Body of pancreas (tissue), 4 donors: Measurements from ENCODE around the gene IGFL4. TPM values are rescaled to one million over a fixed set of nuclear protein-coding genes. Genes with fewer than 3 reads are reported as not detected.

Source experiments
- ATAC-seq: fragments of 150-250 bp; one replicate; pipeline ENCODE4 v1.9.1; 2016
- DNase-seq, 4 donors: peaks; one replicate each; pipeline ENCODE4 v3.0.0-alpha.2; 2019
- H3K27ac ChIP-seq, 4 donors: fragments of 200-600 bp; sonication (generic); 1 replicate in 3 of 4; 2 replicates in 1 of 4; pipeline versions ENCODE4 v1.5.1 to v1.6.1; 2016 to 2019; ENCODE audit warnings: mild to moderate bottlenecking in 1 of 4, mixed read lengths in 1 of 4, moderate library complexity in 1 of 4
- H3K27me3 ChIP-seq, 2 donors: fragments of 200-600 bp; sonication (generic); one replicate each; pipeline ENCODE4 v1.6.0; 2016; ENCODE audit warnings: mild to moderate bottlenecking in 1 of 2
- H3K36me3 ChIP-seq, 2 donors: fragments of 200-600 bp; sonication (generic); replicated peaks in 1 of 2; 2 replicates each; pipeline ENCODE4 v1.5.1; 2016; ENCODE audit warnings: low read depth in 2 of 2; ENCODE audit not compliant: insufficient read depth in 1 of 2
- H3K4me1 ChIP-seq: fragments of 200-600 bp; sonication (generic); one replicate; pipeline ENCODE4 v1.6.0; 2016
- H3K4me3 ChIP-seq, 2 donors: fragments of 200-600 bp; sonication (generic); 1 replicate in 1 of 2; 2 replicates in 1 of 2; pipeline ENCODE4 v1.5.1; 2016 to 2019
- H3K9me3 ChIP-seq, 3 donors: fragments of 200-600 bp; sonication (generic); 1 replicate in 2 of 3; 2 replicates in 1 of 3; pipeline ENCODE4 v1.5.1; 2016
- POLR2A ChIP-seq, 3 donors: fragments of 450-650 bp; IDR thresholded peaks; one replicate each; pipeline ENCODE4 v1.6.1; 2016; ENCODE audit warnings: antibody characterized with exemption in 3 of 3, mild to moderate bottlenecking in 2 of 3
- WGBS, 2 donors: methylation state at CpG; one replicate each; pipeline ENCODE4 v1.1.5; 2017; 5-methylcytosine and 5-hydroxymethylcytosine counted together
- intact Hi-C: fragments of 100-400 bp; cut with DNase I; formaldehyde crosslinking; loops from one replicate; pipeline ENCODE4 v1.15.1; 2023
- total RNA-seq, 2 donors: library from RNA; depleted of rRNA; stranded (reverse); fragments of >200 nt; gene quantifications; one replicate each; pipeline ENCODE4 v1.1.0, GENCODE V29; 2016
- TF ChIP-seq, protein P1 (sequence below), 7 experiments: fragments of 450-650 bp in 4 of 7; fragments of 200-600 bp in 3 of 7; sonication (generic) in 3 of 7; IDR thresholded peaks; one replicate each; pipeline ENCODE4 v1.5.1; 2016 to 2019; ENCODE audit warnings: antibody characterized with exemption in 7 of 7

IGFL4 gene
- total RNA-seq, 2 donors from 2014 or later = not detected

DNA sequence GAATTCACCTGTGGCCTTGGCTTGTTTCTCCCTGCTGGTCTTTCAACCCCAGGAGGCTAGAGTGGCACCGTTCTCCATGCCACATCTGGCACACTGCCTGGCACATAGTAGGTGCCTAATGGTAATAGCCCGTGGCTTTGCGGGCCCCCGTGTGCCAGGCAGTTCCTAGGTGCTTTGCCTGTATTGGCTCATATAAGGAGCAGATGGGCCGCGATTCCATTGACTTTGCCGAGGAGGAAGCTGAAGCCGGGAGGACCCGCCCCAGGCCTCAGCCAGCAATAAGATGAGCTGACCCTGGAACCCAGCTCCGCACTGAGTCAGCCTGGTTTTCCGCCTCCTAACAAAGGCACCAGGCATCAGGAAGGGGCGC lies 18.8 kb downstream of the IGFL4 start:
- H3K4me1 ChIP-seq = peaks cover 1% of the 10 kb centered on the region
- H3K27me3 ChIP-seq = peaks cover 2 to 15% of the 10 kb centered on the region in 2 donors
- WGBS, 2 donors = 25 to 45% methylated on average over 4 to 12 of the region's 12 CpGs
- no peak for ATAC-seq
- TF ChIP-seq, protein P1, sequence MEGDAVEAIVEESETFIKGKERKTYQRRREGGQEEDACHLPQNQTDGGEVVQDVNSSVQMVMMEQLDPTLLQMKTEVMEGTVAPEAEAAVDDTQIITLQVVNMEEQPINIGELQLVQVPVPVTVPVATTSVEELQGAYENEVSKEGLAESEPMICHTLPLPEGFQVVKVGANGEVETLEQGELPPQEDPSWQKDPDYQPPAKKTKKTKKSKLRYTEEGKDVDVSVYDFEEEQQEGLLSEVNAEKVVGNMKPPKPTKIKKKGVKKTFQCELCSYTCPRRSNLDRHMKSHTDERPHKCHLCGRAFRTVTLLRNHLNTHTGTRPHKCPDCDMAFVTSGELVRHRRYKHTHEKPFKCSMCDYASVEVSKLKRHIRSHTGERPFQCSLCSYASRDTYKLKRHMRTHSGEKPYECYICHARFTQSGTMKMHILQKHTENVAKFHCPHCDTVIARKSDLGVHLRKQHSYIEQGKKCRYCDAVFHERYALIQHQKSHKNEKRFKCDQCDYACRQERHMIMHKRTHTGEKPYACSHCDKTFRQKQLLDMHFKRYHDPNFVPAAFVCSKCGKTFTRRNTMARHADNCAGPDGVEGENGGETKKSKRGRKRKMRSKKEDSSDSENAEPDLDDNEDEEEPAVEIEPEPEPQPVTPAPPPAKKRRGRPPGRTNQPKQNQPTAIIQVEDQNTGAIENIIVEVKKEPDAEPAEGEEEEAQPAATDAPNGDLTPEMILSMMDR (IDR thresholded peaks at IDR 0.05) = no peak
- no peak for TF ChIP-seq POLR2A (IDR thresholded peaks at IDR 0.05)
- no peak for DNase-seq
- no peak overlapping the region for H3K4me3 ChIP-seq
- H3K36me3 ChIP-seq = no peaks in the 10 kb centered on the region
- no peak overlapping the region for H3K27ac ChIP-seq
- no peaks in the 10 kb centered on the region for H3K9me3 ChIP-seq
- intact Hi-C loops = no loop called here

DNA sequence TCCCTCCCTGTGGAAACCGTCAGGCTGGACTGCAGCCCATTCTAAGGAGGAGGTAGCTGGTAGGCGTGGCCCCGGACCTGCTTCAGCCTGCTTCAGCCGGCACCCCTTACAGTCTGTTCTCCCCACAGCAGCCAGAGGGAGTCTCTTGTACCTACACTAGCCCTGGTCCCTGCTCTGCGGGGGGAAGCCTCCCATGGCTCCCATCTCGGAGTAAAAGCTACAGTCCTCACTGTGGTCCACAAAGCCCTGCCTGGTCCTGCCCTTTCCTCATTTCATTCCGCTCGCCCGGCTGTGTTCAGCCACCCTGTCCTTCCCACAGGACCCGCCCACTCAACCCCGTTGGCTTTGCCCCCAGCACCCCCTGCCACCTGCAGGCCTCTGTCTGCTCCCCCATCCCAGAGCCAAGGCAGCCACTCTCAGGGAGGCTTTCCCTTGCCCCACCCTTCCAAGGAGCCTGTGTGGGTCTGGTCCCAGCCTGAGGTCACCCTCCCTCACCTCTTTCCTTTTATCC lies 19.2 kb downstream of the IGFL4 start:
- Histone ChIP-seq H3K9me3 (no peaks in the 10 kb centered on the region), H3K4me3 (no peak overlapping the region), H3K36me3 (no peaks in the 10 kb centered on the region), H3K27me3 (peaks cover 2 to 15% of the 10 kb centered on the region in 2 donors), H3K27ac (no peak overlapping the region), H3K4me1 (peaks cover 3% of the 10 kb centered on the region)
- ATAC-seq (no peak), DNase-seq (peak in 2 of 4 donors; percentile 26 to 34)
- intact Hi-C loops = no loop called here
- TF ChIP-seq, protein P1 (IDR thresholded peaks at IDR 0.05) = no peak
- TF ChIP-seq POLR2A (IDR thresholded peaks at IDR 0.05) = no peak
- WGBS, 2 donors = 22 to 30% methylated on average over 9 to 11 of the region's 11 CpGs

DNA sequence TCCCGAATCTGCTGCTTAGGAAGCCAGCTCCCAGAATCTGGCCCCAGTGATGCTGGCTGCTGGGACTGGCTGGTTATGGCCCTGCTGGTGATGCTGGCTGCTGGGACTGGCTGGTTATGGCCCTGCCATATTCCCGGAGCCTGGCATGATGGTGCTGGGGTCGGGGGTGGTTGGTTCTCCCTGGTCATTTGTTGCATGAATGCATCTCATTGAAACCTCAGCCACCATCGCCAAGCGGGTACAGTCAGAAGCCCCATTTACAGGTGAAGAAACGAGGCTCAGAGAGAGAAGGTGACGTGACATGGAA lies 20.0 kb downstream of the IGFL4 start:
- 83 to 86% methylated on average over 5 to 7 of the region's 7 CpGs for WGBS, 2 donors
- no peak for DNase-seq
- intact Hi-C loops = no loop called here
- Histone ChIP-seq H3K4me1 (peaks cover 10% of the 10 kb centered on the region), H3K9me3 (no peaks in the 10 kb centered on the region), H3K27me3 (peaks cover 2 to 15% of the 10 kb centered on the region in 2 donors), H3K36me3 (no peaks in the 10 kb centered on the region), H3K27ac (no peak overlapping the region), H3K4me3 (no peak overlapping the region)
- no peak for ATAC-seq
- no peak for TF ChIP-seq POLR2A (IDR thresholded peaks at IDR 0.05)
- TF ChIP-seq, protein P1 (IDR thresholded peaks at IDR 0.05) = no peak

DNA sequence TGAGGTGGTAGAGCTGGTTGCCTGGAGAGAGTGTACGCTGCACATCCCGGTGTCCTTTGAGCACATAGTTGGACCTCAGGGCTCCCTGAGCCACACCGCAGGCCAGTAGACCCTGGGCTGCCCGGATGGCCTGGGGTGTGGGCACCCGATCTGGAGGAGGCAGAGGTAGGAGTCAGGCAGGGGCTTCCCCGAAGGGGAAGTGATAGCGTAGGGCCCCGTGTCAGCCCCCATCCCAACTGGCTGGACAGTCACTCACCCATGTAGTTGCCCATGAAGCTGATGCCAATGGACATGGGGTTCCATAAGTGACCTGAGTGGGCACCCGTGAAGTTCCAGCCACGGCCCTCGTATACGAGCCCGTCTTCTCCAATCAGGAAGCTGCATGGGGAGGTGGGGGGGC lies 21.5 kb downstream of the IGFL4 start:
- 85 to 86% methylated on average over 8 to 13 of the region's 13 CpGs for WGBS, 2 donors
- Histone ChIP-seq H3K27me3 (peaks cover 2 to 15% of the 10 kb centered on the region in 2 donors), H3K4me1 (peaks cover 24% of the 10 kb centered on the region), H3K9me3 (no peaks in the 10 kb centered on the region), H3K27ac (no peak overlapping the region), H3K36me3 (no peaks in the 10 kb centered on the region), H3K4me3 (no peak overlapping the region)
- TF ChIP-seq, protein P1 (IDR thresholded peaks at IDR 0.05) = no peak
- no peak for TF ChIP-seq POLR2A (IDR thresholded peaks at IDR 0.05)
- ATAC-seq = no peak
- intact Hi-C loops = no loop called here
- DNase-seq = no peak

DNA sequence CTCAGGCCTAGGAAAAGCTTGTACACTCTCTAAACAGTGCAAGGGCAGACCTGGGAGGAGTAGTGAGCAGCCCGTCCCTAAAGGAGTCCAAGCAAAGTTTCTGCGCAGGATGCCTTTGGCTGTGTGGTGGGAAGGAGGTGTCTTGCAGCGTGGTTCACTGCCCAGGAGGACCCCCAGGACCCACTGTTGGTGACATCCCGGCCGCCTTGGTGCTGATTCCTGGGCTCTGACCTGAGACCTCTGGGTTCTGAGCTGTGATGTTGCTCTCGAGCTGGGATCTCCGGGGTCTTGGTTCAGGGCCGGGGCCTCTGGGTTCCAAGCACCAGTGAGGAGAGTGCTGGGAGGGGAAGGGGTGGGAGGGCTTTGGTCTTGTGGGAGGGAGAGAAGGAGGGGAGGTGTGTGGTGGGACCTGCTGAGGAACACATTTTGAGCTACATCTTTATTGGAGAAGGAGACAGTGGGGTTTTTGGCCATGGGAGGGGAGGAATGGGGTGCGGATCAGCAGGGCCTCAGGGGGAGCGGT lies 22.0 kb downstream of the IGFL4 start:
- intact Hi-C loops = no loop called here
- WGBS, 2 donors = 93 to 96% methylated on average over 7 to 10 of the region's 10 CpGs
- TF ChIP-seq, protein P1 (IDR thresholded peaks at IDR 0.05) = no peak
- no peak for TF ChIP-seq POLR2A (IDR thresholded peaks at IDR 0.05)
- Histone ChIP-seq H3K4me1 (peaks cover 24% of the 10 kb centered on the region), H3K36me3 (no peaks in the 10 kb centered on the region), H3K4me3 (no peak overlapping the region), H3K9me3 (no peaks in the 10 kb centered on the region), H3K27ac (no peak overlapping the region), H3K27me3 (peaks cover 2 to 15% of the 10 kb centered on the region in 2 donors)
- ATAC-seq (no peak), DNase-seq (no peak)
